Trophoblast cell (in vitro differentiated cells and primary cell): ENCODE measurements around the gene FLT4.

Experiments used
- DNase-seq, 2 donors: peaks; one replicate each; pipeline ENCODE4 v3.0.0-alpha.2; 2016
- H2AFZ ChIP-seq: 2 replicates; pipeline ENCODE4 v1.6.1; 2013; ENCODE audit warnings: low read length, moderate library complexity, mild to moderate bottlenecking; ENCODE audit not compliant: insufficient read depth, poor library complexity
- H2AK5ac ChIP-seq: 2 replicates; pipeline ENCODE4 v1.6.1; 2013; ENCODE audit warnings: mild to moderate bottlenecking, low read length
- H2BK120ac ChIP-seq: 2 replicates; pipeline ENCODE4 v1.6.1; 2013; ENCODE audit warnings: low read length, mild to moderate bottlenecking, moderate library complexity; ENCODE audit not compliant: insufficient read depth, poor library complexity
- H2BK12ac ChIP-seq: 2 replicates; pipeline ENCODE4 v1.6.1; 2013; ENCODE audit warnings: mild to moderate bottlenecking, low read length, moderate library complexity
- H2BK5ac ChIP-seq: 2 replicates; pipeline ENCODE4 v1.6.1; 2013; ENCODE audit warnings: low read length, low read depth, moderate library complexity, mild to moderate bottlenecking; ENCODE audit not compliant: poor library complexity
- H3K14ac ChIP-seq: 2 replicates; pipeline ENCODE4 v1.6.1; 2013; ENCODE audit warnings: mild to moderate bottlenecking, low read length
- H3K18ac ChIP-seq: 2 replicates; pipeline ENCODE4 v1.6.1; 2013; ENCODE audit warnings: mild to moderate bottlenecking, low read length
- H3K23ac ChIP-seq: 2 replicates; pipeline ENCODE4 v1.6.1; 2013; ENCODE audit warnings: low read length
- H3K27ac ChIP-seq: 2 replicates; pipeline ENCODE4 v1.5.1; 2013; ENCODE audit warnings: low read depth, mild to moderate bottlenecking, inconsistent platforms, low read length, moderate library complexity
- H3K27me3 ChIP-seq: 2 replicates; pipeline ENCODE4 v1.6.1; 2013; ENCODE audit warnings: inconsistent platforms, mild to moderate bottlenecking, low read length, moderate library complexity; ENCODE audit not compliant: insufficient read depth
- H3K36me3 ChIP-seq, 2 experiments: 1 replicate in 1 of 2; 2 replicates in 1 of 2; pipeline ENCODE4 v1.6.1; 2013; ENCODE audit warnings: low read length in 2 of 2, mild to moderate bottlenecking in 2 of 2, moderate library complexity in 1 of 2; ENCODE audit not compliant: insufficient read depth in 2 of 2, control insufficient read depth in 1 of 2
- H3K4ac ChIP-seq: 2 replicates; pipeline ENCODE4 v1.6.1; 2013; ENCODE audit warnings: low read depth, mild to moderate bottlenecking, low read length, moderate library complexity
- H3K4me1 ChIP-seq, 2 experiments: 1 replicate in 1 of 2; 2 replicates in 1 of 2; pipeline ENCODE4 v1.6.1; 2013; ENCODE audit warnings: low read length in 2 of 2, mild to moderate bottlenecking in 2 of 2, moderate library complexity in 1 of 2; ENCODE audit not compliant: insufficient read depth in 2 of 2, control insufficient read depth in 1 of 2
- H3K4me2 ChIP-seq: 2 replicates; pipeline ENCODE4 v1.6.1; 2013; ENCODE audit warnings: inconsistent platforms, mild to moderate bottlenecking, low read length, moderate library complexity
- H3K4me3 ChIP-seq: 2 replicates; pipeline ENCODE4 v1.5.1; 2013; ENCODE audit warnings: mild to moderate bottlenecking, low read depth, low read length, inconsistent platforms
- H3K79me1 ChIP-seq: one replicate; pipeline ENCODE4 v1.6.1; 2013; ENCODE audit warnings: low read length
- H3K79me2 ChIP-seq: 2 replicates; pipeline ENCODE4 v1.6.1; 2013; ENCODE audit warnings: low read length, mild to moderate bottlenecking; ENCODE audit not compliant: control insufficient read depth, insufficient read depth, poor library complexity
- H3K9ac ChIP-seq: 2 replicates; pipeline ENCODE4 v1.6.1; 2013; ENCODE audit warnings: mild to moderate bottlenecking, low read length
- H3K9me3 ChIP-seq: 2 replicates; pipeline ENCODE4 v1.6.1; 2013; ENCODE audit warnings: low read depth, mild to moderate bottlenecking, control low read depth, inconsistent platforms, low read length; ENCODE audit not compliant: insufficient read depth
- H4K12ac ChIP-seq: 2 replicates; pipeline ENCODE4 v1.6.1; 2013; ENCODE audit warnings: low read depth, mild to moderate bottlenecking, low read length, moderate library complexity
- H4K8ac ChIP-seq: 2 replicates; pipeline ENCODE4 v1.6.1; 2013; ENCODE audit warnings: low read depth, mild to moderate bottlenecking, low read length, moderate library complexity
- H4K91ac ChIP-seq: one replicate; pipeline ENCODE4 v1.6.1; 2013; ENCODE audit warnings: low read depth, mild to moderate bottlenecking, low read length, moderate library complexity
- WGBS: extraction: QIAGEN DNeasy Blood & Tissue Kit; methylation state at CpG from one replicate; pipeline ENCODE4 v1.1.7; 2013; ENCODE audit warnings: missing lambda C conversion rate; ENCODE audit not compliant: insufficient read length, insufficient coverage; ENCODE audit errors: extremely low coverage; 5-methylcytosine and 5-hydroxymethylcytosine counted together

The FLT4 gene

DNA sequence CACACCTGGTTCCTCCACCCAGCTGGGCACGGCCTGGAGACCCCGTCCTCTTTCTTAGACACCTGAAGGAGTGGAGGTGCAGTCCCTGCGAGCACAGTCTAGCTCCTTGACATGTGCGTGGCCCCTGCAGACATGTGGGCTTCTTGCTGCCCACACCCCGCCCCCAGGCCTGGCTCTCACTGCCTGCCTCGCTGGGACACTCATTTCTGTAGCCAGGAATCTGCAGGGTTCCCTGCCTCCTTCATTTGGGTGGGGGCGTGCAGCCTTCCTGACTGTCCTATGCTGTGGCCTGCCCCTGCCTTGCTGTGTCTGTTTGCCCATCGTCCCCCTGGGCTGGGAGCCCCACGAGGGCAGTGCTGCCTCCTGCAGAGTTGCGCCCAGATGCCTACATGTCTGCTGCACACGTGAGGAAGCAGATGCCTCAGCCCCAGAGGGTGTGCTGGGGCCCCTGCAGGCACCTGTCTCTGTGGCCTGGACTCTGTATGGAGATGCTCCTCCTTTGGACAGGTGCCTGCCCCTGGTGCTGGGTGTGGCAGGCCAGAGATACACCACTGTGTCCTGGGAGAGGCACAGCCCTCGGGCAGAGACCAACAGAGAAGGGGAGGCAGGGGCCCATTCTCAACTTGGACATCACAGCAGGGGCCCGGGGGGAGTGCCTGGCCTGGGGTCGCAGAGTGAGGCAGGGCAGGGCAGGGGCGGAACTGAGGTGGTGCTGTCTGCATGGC lies 22.6 kb downstream of the FLT4 start:
- no peak overlapping the region for H3K27ac ChIP-seq
- no peak overlapping the region for H3K4ac ChIP-seq
- no peaks in the 10 kb centered on the region for H3K79me2 ChIP-seq
- no peaks in the 10 kb centered on the region for H3K4me1 ChIP-seq
- no peak overlapping the region for H4K8ac ChIP-seq
- WGBS: no CpG with 5 or more reads among the region's 15 CpGs
- no peak overlapping the region for H4K91ac ChIP-seq
- H3K36me3 ChIP-seq: no peaks in the 10 kb centered on the region
- peaks cover 4% of the 10 kb centered on the region for H3K9me3 ChIP-seq
- no peak overlapping the region for H3K4me2 ChIP-seq
- H3K4me3 ChIP-seq: no peak overlapping the region
- H2AK5ac ChIP-seq: no peak overlapping the region
- H3K18ac ChIP-seq: no peak overlapping the region
- no peak overlapping the region for H2BK120ac ChIP-seq
- DNase-seq: no peak
- no peak overlapping the region for H4K12ac ChIP-seq
- H2BK12ac ChIP-seq: no peak overlapping the region
- H3K27me3 ChIP-seq: no peaks in the 10 kb centered on the region
- H3K79me1 ChIP-seq: no peaks in the 10 kb centered on the region
- H3K23ac ChIP-seq: no peak overlapping the region
- H2BK5ac ChIP-seq: no peak overlapping the region
- no peak overlapping the region for H3K14ac ChIP-seq
- no peak overlapping the region for H3K9ac ChIP-seq
- H2AFZ ChIP-seq: no peak overlapping the region

GRCh38 chr5:180625791-180626660 lies 23.4 kb downstream of the FLT4 start:
- no peak overlapping the region for H2BK12ac ChIP-seq
- no peak overlapping the region for H3K4me2 ChIP-seq
- H4K91ac ChIP-seq: no peak overlapping the region
- H3K36me3 ChIP-seq: no peaks in the 10 kb centered on the region
- H3K27ac ChIP-seq: no peak overlapping the region
- H3K79me1 ChIP-seq: no peaks in the 10 kb centered on the region
- no peaks in the 10 kb centered on the region for H3K4me1 ChIP-seq
- no peak overlapping the region for H2AFZ ChIP-seq
- no peak overlapping the region for H3K9ac ChIP-seq
- H3K14ac ChIP-seq: no peak overlapping the region
- no peaks in the 10 kb centered on the region for H3K79me2 ChIP-seq
- peaks cover 3% of the 10 kb centered on the region for H3K9me3 ChIP-seq
- WGBS: no CpG with 5 or more reads among the region's 25 CpGs
- no peak overlapping the region for H2BK120ac ChIP-seq
- H3K23ac ChIP-seq: no peak overlapping the region
- no peak overlapping the region for H2BK5ac ChIP-seq
- no peak overlapping the region for H3K18ac ChIP-seq
- H4K8ac ChIP-seq: no peak overlapping the region
- peak overlapping the region; percentile 14 for H3K4me3 ChIP-seq
- no peak overlapping the region for H2AK5ac ChIP-seq
- DNase-seq: no peak
- H3K4ac ChIP-seq: no peak overlapping the region
- H3K27me3 ChIP-seq: no peaks in the 10 kb centered on the region
- no peak overlapping the region for H4K12ac ChIP-seq

DNA sequence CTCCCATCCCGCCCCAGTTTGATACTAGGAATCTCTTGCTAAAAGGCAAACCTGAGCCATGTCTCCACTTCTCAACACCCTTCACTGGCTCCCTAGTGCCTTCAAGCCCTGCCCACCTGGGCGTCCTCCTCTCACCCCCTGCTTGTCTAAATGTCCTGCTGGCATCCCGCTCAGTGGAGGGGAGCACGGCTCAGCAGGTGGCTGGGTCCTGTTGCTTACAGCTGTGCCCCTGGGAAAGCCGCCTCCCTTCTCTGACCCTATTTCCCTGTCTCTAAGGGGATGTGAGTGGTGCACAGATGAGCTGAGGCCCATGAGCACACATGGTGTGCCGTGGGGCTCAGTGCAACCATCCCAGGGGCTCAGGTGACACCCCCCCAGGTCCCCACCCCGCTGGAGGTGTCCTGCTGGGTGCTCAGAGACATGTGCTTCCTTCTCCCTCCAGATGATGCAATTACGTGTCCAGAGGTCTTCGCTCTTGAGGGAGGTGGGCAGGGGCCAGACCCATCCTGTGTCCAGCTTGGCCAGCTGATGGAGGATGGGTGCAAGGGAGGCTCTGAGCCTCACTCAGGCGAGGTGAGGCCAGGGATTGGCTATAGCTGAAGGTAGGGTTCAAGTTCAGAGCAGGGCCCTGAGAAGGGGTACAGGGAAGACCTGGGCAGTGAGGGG lies 24.1 kb downstream of the FLT4 start:
- Histone ChIP-seq H4K12ac (no peak overlapping the region), H3K4me3 (no peak overlapping the region), H2BK5ac (no peak overlapping the region)

GRCh38 chr5:180624587-180624986 lies 24.8 kb downstream of the FLT4 start:
- no peak overlapping the region for H2BK5ac ChIP-seq
- H3K27me3 ChIP-seq: no peaks in the 10 kb centered on the region
- H3K18ac ChIP-seq: no peak overlapping the region
- H3K14ac ChIP-seq: no peak overlapping the region
- no peaks in the 10 kb centered on the region for H3K79me1 ChIP-seq
- H3K79me2 ChIP-seq: no peaks in the 10 kb centered on the region
- no peak overlapping the region for H2AFZ ChIP-seq
- H2BK12ac ChIP-seq: no peak overlapping the region
- no CpG with 5 or more reads among the region's 5 CpGs for WGBS
- H3K23ac ChIP-seq: no peak overlapping the region
- no peak for DNase-seq
- H3K27ac ChIP-seq: no peak overlapping the region
- H2AK5ac ChIP-seq: no peak overlapping the region
- no peak overlapping the region for H3K9ac ChIP-seq
- H3K4me3 ChIP-seq: no peak overlapping the region
- H3K9me3 ChIP-seq: peaks cover 8% of the 10 kb centered on the region
- no peak overlapping the region for H2BK120ac ChIP-seq
- no peak overlapping the region for H3K4me2 ChIP-seq
- H3K4ac ChIP-seq: no peak overlapping the region
- H4K8ac ChIP-seq: no peak overlapping the region
- no peaks in the 10 kb centered on the region for H3K4me1 ChIP-seq
- H4K12ac ChIP-seq: no peak overlapping the region
- H3K36me3 ChIP-seq: no peaks in the 10 kb centered on the region
- H4K91ac ChIP-seq: no peak overlapping the region

More for the DNA sequence above, 24.1 kb downstream of the FLT4 start:
- Histone ChIP-seq H4K91ac (no peak overlapping the region), H3K4me2 (no peak overlapping the region), H2AFZ (no peak overlapping the region), H2BK12ac (no peak overlapping the region), H2AK5ac (no peak overlapping the region), H3K9ac (no peak overlapping the region), H3K4me1 (no peaks in the 10 kb centered on the region), H3K27me3 (no peaks in the 10 kb centered on the region), H3K18ac (no peak overlapping the region), H3K9me3 (peaks cover 7% of the 10 kb centered on the region), H4K8ac (no peak overlapping the region), H3K79me2 (no peaks in the 10 kb centered on the region), H3K4ac (no peak overlapping the region), H3K79me1 (no peaks in the 10 kb centered on the region), H2BK120ac (no peak overlapping the region), H3K23ac (no peak overlapping the region), H3K27ac (no peak overlapping the region), H3K14ac (no peak overlapping the region), H3K36me3 (no peaks in the 10 kb centered on the region)
- no CpG with 5 or more reads among the region's 10 CpGs for WGBS
- DNase-seq: no peak
